H1 (cell line): ENCODE results near the gene HNRNPA1. TPM values are rescaled to one million over a fixed set of nuclear protein-coding genes. Genes with fewer than 3 reads are reported as not detected.

ENCODE experiments used
- CTCF ChIA-PET: fragments of 300-600 bp; sonication (Branson Sonifier 250); formaldehyde crosslinking; loops from one replicate; lab custom pipeline; 2021; ENCODE audit not compliant: partially characterized antibody; lab: Charles Lee
- POLR2A ChIA-PET: fragments of 300-600 bp; sonication (Branson Sonifier 250); formaldehyde crosslinking; loops from one replicate; lab custom pipeline; 2021; ENCODE audit warnings: inconsistent platforms; ENCODE audit not compliant: partially characterized antibody; lab: Charles Lee
- DNase-seq, 2 experiments: peaks; one replicate each; pipeline versions ENCODE4 v3.0.0 to v3.0.0-alpha.2; 2010 to 2022; ENCODE audit warnings: low spot score in 2 of 2, low read depth in 1 of 2, mixed read lengths in 1 of 2
- FAIRE-seq: peaks from 2 replicates; lab custom pipeline; 2011; peaks lifted over from hg19 to GRCh38; lab: Jason Lieb, UNC
- H2AFZ ChIP-seq: 2 replicates; pipeline ENCODE4 v1.8.1; 2012; ENCODE audit warnings: low read length, inconsistent platforms
- H2AK5ac ChIP-seq: 2 replicates; pipeline ENCODE4 v1.6.1; 2013; ENCODE audit warnings: low read depth, low read length
- H2BK120ac ChIP-seq: replicated peaks from 2 replicates; pipeline ENCODE3; 2013; ENCODE audit warnings: low read depth, low read length, inconsistent platforms
- H2BK12ac ChIP-seq: 2 replicates; pipeline ENCODE4 v1.6.1; 2013; ENCODE audit warnings: low read depth, low read length
- H2BK15ac ChIP-seq: 2 replicates; pipeline ENCODE4 v1.6.1; 2013; ENCODE audit warnings: low read length
- H2BK20ac ChIP-seq: 2 replicates; pipeline ENCODE4 v1.6.1; 2013; ENCODE audit warnings: low read length
- H2BK5ac ChIP-seq: 2 replicates; pipeline ENCODE4 v1.6.1; 2013; ENCODE audit warnings: low read depth, low read length
- H3K14ac ChIP-seq: 2 replicates; pipeline ENCODE4 v1.6.1; 2013; ENCODE audit warnings: inconsistent platforms; ENCODE audit not compliant: insufficient read length
- H3K18ac ChIP-seq: 2 replicates; pipeline ENCODE4 v1.6.1; 2013; ENCODE audit warnings: low read length; ENCODE audit errors: extremely low read depth
- H3K23ac ChIP-seq: 2 replicates; pipeline ENCODE4 v1.6.1; 2013; ENCODE audit warnings: inconsistent platforms; ENCODE audit not compliant: insufficient read length
- H3K23me2 ChIP-seq: 2 replicates; pipeline ENCODE4 v1.6.1; 2013; ENCODE audit warnings: low read depth, low read length
- H3K27ac ChIP-seq: 2 replicates; pipeline ENCODE4 v1.6.1; 2011; ENCODE audit warnings: low read depth, low read length, inconsistent platforms
- H3K27me3 ChIP-seq, 4 experiments: replicated peaks in 1 of 4; 1 replicate in 1 of 4; 2 replicates in 3 of 4; pipeline versions ENCODE4 v1.6.1 to v1.8.1; 2011 to 2013; ENCODE audit warnings: low read length in 3 of 4, mild to moderate bottlenecking in 3 of 4, inconsistent platforms in 2 of 4, mixed read lengths in 2 of 4, moderate library complexity in 1 of 4; ENCODE audit not compliant: control insufficient read depth in 3 of 4, insufficient read depth in 3 of 4; ENCODE audit errors: extremely low read depth in 1 of 4
- H3K36me3 ChIP-seq, 4 experiments: 2 replicates each; pipeline versions ENCODE4 v1.6.1 to v1.8.1; 2011 to 2013; ENCODE audit warnings: mild to moderate bottlenecking in 4 of 4, low read length in 3 of 4, moderate library complexity in 2 of 4, control low read depth in 1 of 4, inconsistent platforms in 1 of 4; ENCODE audit not compliant: insufficient read depth in 4 of 4, control insufficient read depth in 2 of 4
- H3K4ac ChIP-seq: replicated peaks from 2 replicates; pipeline ENCODE3; 2013; ENCODE audit warnings: low read length, low read depth, mixed read lengths, inconsistent platforms; ENCODE audit not compliant: insufficient read length
- H3K4me1 ChIP-seq, 4 experiments: replicated peaks in 1 of 4; 1 replicate in 1 of 4; 2 replicates in 3 of 4; pipeline versions ENCODE4 v1.6.1 to v1.8.1; 2011 to 2013; ENCODE audit warnings: low read length in 3 of 4, inconsistent platforms in 2 of 4, mixed read lengths in 1 of 4; ENCODE audit not compliant: insufficient read depth in 4 of 4, control insufficient read depth in 3 of 4
- H3K4me2 ChIP-seq, 2 experiments: 2 replicates each; pipeline versions ENCODE4 v1.6.1 to v1.8.1; 2011 to 2013; ENCODE audit warnings: low read depth in 2 of 2, low read length in 2 of 2, control low read depth in 1 of 2, inconsistent platforms in 1 of 2, mild to moderate bottlenecking in 1 of 2; ENCODE audit not compliant: insufficient read depth in 1 of 2
- H3K4me3 ChIP-seq, 4 experiments: fragments of 200-600, 300-600 bp in 1 of 4; sonication (generic), shearing (Covaris generic), sonication (Bioruptor Twin) in 1 of 4; 2 replicates each; pipeline versions ENCODE4 v1.5.1 to v1.8.1; 2011 to 2016; ENCODE audit warnings: low read length in 4 of 4, low read depth in 3 of 4, control low read depth in 2 of 4, inconsistent platforms in 2 of 4, mild to moderate bottlenecking in 2 of 4, mixed read lengths in 1 of 4, moderate library complexity in 1 of 4; ENCODE audit not compliant: insufficient read depth in 2 of 4; ENCODE audit errors: extremely low read depth in 1 of 4
- H3K56ac ChIP-seq: replicated peaks from 2 replicates; pipeline ENCODE3; 2013; ENCODE audit warnings: low read depth, mild to moderate bottlenecking, mixed read lengths, low read length, inconsistent platforms; ENCODE audit not compliant: insufficient read length
- H3K79me1 ChIP-seq: 2 replicates; pipeline ENCODE4 v1.6.1; 2013; ENCODE audit warnings: low read depth, low read length, control low read depth
- H3K79me2 ChIP-seq, 2 experiments: 2 replicates each; pipeline versions ENCODE4 v1.6.1 to v1.8.1; 2012 to 2013; ENCODE audit warnings: low read length in 2 of 2, mild to moderate bottlenecking in 2 of 2, inconsistent platforms in 1 of 2; ENCODE audit not compliant: insufficient read depth in 2 of 2, control insufficient read depth in 1 of 2
- H3K9ac ChIP-seq, 4 experiments: replicated peaks in 1 of 4; 1 replicate in 1 of 4; 2 replicates in 3 of 4; pipeline versions ENCODE4 v1.6.1 to v1.8.1; 2011 to 2013; ENCODE audit warnings: low read depth in 3 of 4, low read length in 3 of 4, control low read depth in 2 of 4, mild to moderate bottlenecking in 2 of 4, moderate library complexity in 2 of 4, inconsistent platforms in 1 of 4; ENCODE audit errors: extremely low read depth in 1 of 4
- H3K9me3 ChIP-seq, 2 experiments: 2 replicates each; pipeline versions ENCODE4 v1.6.1 to v1.8.1; 2012 to 2013; ENCODE audit warnings: mild to moderate bottlenecking in 2 of 2, moderate library complexity in 2 of 2, control low read depth in 1 of 2, inconsistent platforms in 1 of 2, low read depth in 1 of 2, low read length in 1 of 2, mixed read lengths in 1 of 2; ENCODE audit not compliant: insufficient read depth in 2 of 2
- H4K20me1 ChIP-seq, 2 experiments: replicated peaks in 1 of 2; 2 replicates each; pipeline versions ENCODE3 to v1.8.1; 2011 to 2013; ENCODE audit warnings: inconsistent platforms in 2 of 2, low read length in 2 of 2, mild to moderate bottlenecking in 1 of 2; ENCODE audit not compliant: insufficient read depth in 2 of 2, control insufficient read depth in 1 of 2
- H4K5ac ChIP-seq: 2 replicates; pipeline ENCODE4 v1.6.1; 2013; ENCODE audit warnings: low read length, low read depth, mixed read lengths, inconsistent platforms; ENCODE audit not compliant: insufficient read length
- H4K8ac ChIP-seq: 2 replicates; pipeline ENCODE4 v1.8.0; 2013; ENCODE audit warnings: mild to moderate bottlenecking, moderate library complexity, low read length, inconsistent platforms; ENCODE audit not compliant: insufficient read depth; ENCODE audit errors: extremely low read depth
- H4K91ac ChIP-seq: replicated peaks from 2 replicates; pipeline ENCODE3; 2013; ENCODE audit warnings: low read length, mixed read lengths, inconsistent platforms; ENCODE audit not compliant: insufficient read length
- WGBS, 2 experiments: shearing (Covaris generic) in 1 of 2; methylation state at CpG; one replicate each; pipeline versions ENCODE4 v1.1.6 to v1.1.7; 2013 to 2015; ENCODE audit warnings: low lambda C conversion rate in 2 of 2, mixed read lengths in 2 of 2, inconsistent platforms in 1 of 2, low coverage in 1 of 2, missing lambda C conversion rate in 1 of 2; ENCODE audit not compliant: insufficient replicate concordance in 2 of 2, insufficient coverage in 1 of 2, insufficient read length in 1 of 2; ENCODE audit errors: extremely low coverage in 1 of 2, missing lambda C conversion rate in 1 of 2; 5-methylcytosine and 5-hydroxymethylcytosine counted together
- polyA plus RNA-seq, 7 experiments: library from polyadenylated mRNA; depleted of rRNA in 3 of 7; stranded (reverse) in 5 of 7; unstranded in 2 of 7; fragments of >200 nt in 5 of 7; fragments of 200-250 nt in 2 of 7; gene quantifications; 1 replicate in 5 of 7; 2 replicates in 1 of 7; 4 replicates in 1 of 7; pipeline versions ENCODE4 v1.2.1 to v1.2.3, GENCODE V29; 2011 to 2013; ENCODE audit warnings: missing spikeins in 2 of 7, mixed read lengths in 2 of 7
- total RNA-seq: library from RNA; stranded (reverse); fragmentation: NEBNext Ultra II Directional; extraction: Animal tissue kit (Norgen Biotek cat#: 25700); gene quantifications from 2 replicates; pipeline ENCODE4 v1.2.1, GENCODE V29; 2021

The HNRNPA1 gene
- total and polyA plus RNA-seq, 2 of the 8 experiments (the other 6 are each of a cell fraction or from before 2014, with no cell fraction given) = 835 to 2,738 TPM

- DNase-seq (no peak), FAIRE-seq (no peak)
- H3K14ac ChIP-seq = no peak overlapping the region
- peaks cover 0 to 7% (median 3%) of the 10 kb centered on the region in 4 experiments; a peak in 5 of 7 replicates for H3K4me1 ChIP-seq
- peaks cover 8% of the 10 kb centered on the region for H3K23me2 ChIP-seq
- no peaks in the 10 kb centered on the region for H3K9me3 ChIP-seq
- no peak overlapping the region for H2BK12ac ChIP-seq
- peak overlapping the region in 1 of 4 experiments; percentile 33; a peak in 2 of 8 replicates for H3K4me3 ChIP-seq
- no peak overlapping the region for H2BK120ac ChIP-seq
- H2AFZ ChIP-seq = no peak overlapping the region
- H3K4ac ChIP-seq = no peak overlapping the region
- ChIA-PET POLR2A (interaction anchor here (0.5 to 15.0 kb wide), 32 partner anchors 9 to 896 kb away, joined by 3 to 1006 read pairs (median 12); partner anchors contain the start of genes CBX5, COPZ1, HNRNPA1 and NFE2), CTCF (interaction anchor here (0.7 to 2.4 kb wide), 12 partner anchors 8 to 107 kb away, joined by 3 to 14 read pairs (median 5); no protein-coding TSS in a partner anchor)
- H3K18ac ChIP-seq = no peak overlapping the region
- no peak overlapping the region for H3K56ac ChIP-seq
- H3K23ac ChIP-seq = no peak overlapping the region
- no peak overlapping the region for H3K9ac ChIP-seq
- peaks cover 43 to 75% (median 60%) of the 10 kb centered on the region in 4 experiments for H3K36me3 ChIP-seq
- H4K8ac ChIP-seq = peak overlapping the region; percentile 47
- no peak overlapping the region for H3K27ac ChIP-seq
- H3K79me1 ChIP-seq = no peaks in the 10 kb centered on the region
- no peak overlapping the region for H4K91ac ChIP-seq
- no peaks in the 10 kb centered on the region for H3K27me3 ChIP-seq
- H2BK20ac ChIP-seq = no peak overlapping the region
- 91% methylated on average over 5 of the region's 5 CpGs; no CpG with 5 or more reads in 1 of the 2 experiments for WGBS, 2 experiments
- peaks cover 8 to 38% of the 10 kb centered on the region in 2 experiments; a peak in 3 of 4 replicates for H3K79me2 ChIP-seq
- H4K5ac ChIP-seq = no peak overlapping the region
- no peak overlapping the region for H2AK5ac ChIP-seq
- H2BK5ac ChIP-seq = no peak overlapping the region
- H2BK15ac ChIP-seq = no peak overlapping the region
- H4K20me1 ChIP-seq = peaks cover 18 to 21% of the 10 kb centered on the region in 2 experiments
- H3K4me2 ChIP-seq = peak overlapping the region; percentile 9 to 37; a peak in 1 of 4 replicates
Observed at GRCh38 chr12:54285150-54286041, 4.9 kb downstream of the HNRNPA1 start.
